SK-N-SH (cell line): ENCODE results near the gene CXCR3. TPM values are rescaled to one million over a fixed set of nuclear protein-coding genes. Genes with fewer than 3 reads are reported as not detected.

Experiments used
- CTCF ChIA-PET: fragments of 300-600, 350-600 bp; formaldehyde crosslinking; extraction: SDS; loops from one replicate; lab custom pipeline; 2021; lab: Yijun Ruan, JAX
- POLR2A ChIA-PET: fragments of 350-600 bp; sonication (Branson Sonifier 250); formaldehyde crosslinking; extraction: SDS; loops from one replicate; lab custom pipeline; 2020; ENCODE audit warnings: antibody characterized with exemption, inconsistent platforms; lab: Yijun Ruan, JAX
- DNase-seq: peaks from one replicate; pipeline ENCODE4 v3.0.0; 2012
- H2AFZ ChIP-seq: fragments of 200-600 bp; sonication (generic); 2 replicates; pipeline ENCODE4 v1.8.1; 2016; ENCODE audit warnings: antibody characterized with exemption, mild to moderate bottlenecking, low read depth
- H3F3A ChIP-seq: fragments of 200-600 bp; sonication (generic); replicated peaks from 2 replicates; pipeline ENCODE3; 2016; ENCODE audit warnings: antibody characterized with exemption, mild to moderate bottlenecking; ENCODE audit not compliant: insufficient read depth
- H3K27ac ChIP-seq, 2 experiments: fragments of 200-500 bp in 1 of 2; fragments of 200-600 bp in 1 of 2; sonication (Bioruptor generic) in 1 of 2; sonication (generic), shearing (Covaris generic) in 1 of 2; 2 replicates each; pipeline versions ENCODE4 v1.5.1 to v1.6.1; 2014 to 2016; ENCODE audit warnings: low read depth in 2 of 2, inconsistent platforms in 1 of 2, low read length in 1 of 2, mild to moderate bottlenecking in 1 of 2, mixed read lengths in 1 of 2
- H3K27me3 ChIP-seq: fragments of 200-600 bp; sonication (generic), shearing (Covaris generic); 2 replicates; pipeline ENCODE4 v1.6.1; 2016; ENCODE audit warnings: mixed run types; ENCODE audit not compliant: insufficient read depth
- H3K36me3 ChIP-seq, 2 experiments: fragments of 200-500 bp in 1 of 2; fragments of 200-600 bp in 1 of 2; sonication (Bioruptor generic) in 1 of 2; sonication (generic) in 1 of 2; replicated peaks in 1 of 2; 2 replicates each; pipeline versions ENCODE3 to v1.5.1; 2014 to 2016; ENCODE audit warnings: low read length in 1 of 2, mild to moderate bottlenecking in 1 of 2; ENCODE audit not compliant: insufficient read depth in 2 of 2, control insufficient read depth in 1 of 2
- H3K4me1 ChIP-seq, 2 experiments: fragments of 200-500 bp in 1 of 2; fragments of 200-600 bp in 1 of 2; sonication (Bioruptor generic) in 1 of 2; sonication (generic), shearing (Covaris generic) in 1 of 2; 2 replicates each; pipeline versions ENCODE4 v1.5.1 to v1.6.1; 2014 to 2016; ENCODE audit warnings: low read depth in 1 of 2, low read length in 1 of 2, mixed run types in 1 of 2; ENCODE audit not compliant: insufficient read depth in 2 of 2, control insufficient read depth in 1 of 2
- H3K4me2 ChIP-seq: fragments of 200-600 bp; sonication (generic), shearing (Covaris generic); 2 replicates; pipeline ENCODE4 v1.6.1; 2017; ENCODE audit warnings: mixed run types
- H3K4me3 ChIP-seq, 2 experiments: fragments of 200-500 bp in 1 of 2; fragments of 200-600 bp in 1 of 2; sonication (Bioruptor generic) in 1 of 2; sonication (generic), shearing (Covaris generic) in 1 of 2; 2 replicates each; pipeline versions ENCODE4 v1.5.1 to v1.8.1; 2014 to 2016; ENCODE audit warnings: low read depth in 2 of 2, inconsistent platforms in 1 of 2, low read length in 1 of 2, mild to moderate bottlenecking in 1 of 2, mixed read lengths in 1 of 2, moderate library complexity in 1 of 2
- H3K79me2 ChIP-seq: fragments of 200-600 bp; sonication (generic); 2 replicates; pipeline ENCODE4 v1.8.1; 2017; ENCODE audit warnings: mild to moderate bottlenecking; ENCODE audit not compliant: insufficient read depth
- H3K9ac ChIP-seq: fragments of 200-600 bp; sonication (generic); 2 replicates; pipeline ENCODE4 v1.6.1; 2017; ENCODE audit warnings: mixed run types
- H3K9me2 ChIP-seq: fragments of 200-600 bp; sonication (generic); 2 replicates; pipeline ENCODE4 v1.6.1; 2017; ENCODE audit warnings: mixed run types
- H3K9me3 ChIP-seq: fragments of 200-600 bp; sonication (generic); 2 replicates; pipeline ENCODE4 v1.6.1; 2017; ENCODE audit warnings: mixed run types, mild to moderate bottlenecking, moderate library complexity
- H4K20me1 ChIP-seq: fragments of 200-600 bp; sonication (generic); 2 replicates; pipeline ENCODE4 v1.6.1; 2017; ENCODE audit warnings: mild to moderate bottlenecking, mixed run types; ENCODE audit not compliant: insufficient read depth
- CHD2 ChIP-seq: fragments of 150-350 bp; IDR thresholded peaks from 2 replicates; pipeline ENCODE4 v1.6.1; 2018; ENCODE audit warnings: low read length; ENCODE audit not compliant: partially characterized antibody
- EP300 ChIP-seq, 2 experiments: IDR thresholded peaks; 2 replicates each; pipeline versions ENCODE4 v1.4.0 to v1.6.1; 2012; ENCODE audit warnings: borderline replicate concordance in 1 of 2, low read depth in 1 of 2, low read length in 1 of 2
- FOSL2 ChIP-seq: IDR thresholded peaks from 2 replicates; pipeline ENCODE4 v1.4.0; 2012; ENCODE audit warnings: low read depth, mild to moderate bottlenecking, moderate library complexity, borderline replicate concordance
- FOXJ3 ChIP-seq: sonication (generic); formaldehyde crosslinking; IDR thresholded peaks from 2 replicates; pipeline ENCODE4 v1.5.1; 2020; ENCODE audit warnings: mild to moderate bottlenecking, missing genetic modification reagents
- GABPA ChIP-seq: IDR thresholded peaks from 2 replicates; pipeline ENCODE4 v1.4.0; 2012; ENCODE audit warnings: low read depth, mild to moderate bottlenecking
- GATA2 ChIP-seq: sonication (generic); formaldehyde crosslinking; IDR thresholded peaks from 2 replicates; pipeline ENCODE4 v1.5.0; 2020; ENCODE audit warnings: mild to moderate bottlenecking, missing genetic modification reagents
- JUND ChIP-seq: IDR thresholded peaks from 2 replicates; pipeline ENCODE4 v1.4.0; 2012
- MAX ChIP-seq: IDR thresholded peaks from 2 replicates; pipeline ENCODE4 v1.4.0; 2012; ENCODE audit warnings: low read depth
- MEF2A ChIP-seq: IDR thresholded peaks from 2 replicates; pipeline ENCODE4 v1.4.0; 2012; ENCODE audit warnings: low read depth, borderline replicate concordance
- MXI1 ChIP-seq: IDR thresholded peaks from 2 replicates; pipeline ENCODE4 v1.6.1; 2012; ENCODE audit warnings: mild to moderate bottlenecking, low read depth, low read length, improper control_type of control experiment
- NRF1 ChIP-seq: IDR thresholded peaks from 2 replicates; pipeline ENCODE4 v1.6.1; 2012; ENCODE audit warnings: low read depth, mild to moderate bottlenecking, low read length
- RAD21 ChIP-seq: IDR thresholded peaks from 2 replicates; pipeline ENCODE4 v1.6.1; 2012; ENCODE audit warnings: mild to moderate bottlenecking, low read length
- RCOR1 ChIP-seq: fragments of 150-350 bp; IDR thresholded peaks from 2 replicates; pipeline ENCODE4 v1.6.1; 2017; ENCODE audit warnings: antibody characterized with exemption, low read length
- RFX5 ChIP-seq: IDR thresholded peaks from 2 replicates; pipeline ENCODE4 v1.6.1; 2012; ENCODE audit warnings: mild to moderate bottlenecking, improper control_type of control experiment, low read length
- USF2 ChIP-seq: fragments of 150-350 bp; IDR thresholded peaks from 2 replicates; pipeline ENCODE4 v1.6.1; 2017; ENCODE audit warnings: antibody characterized with exemption, low read length, low read depth, borderline replicate concordance
- YY1 ChIP-seq: IDR thresholded peaks from 2 replicates; pipeline ENCODE4 v1.4.0; 2012; ENCODE audit warnings: low read depth, mild to moderate bottlenecking
- WGBS: methylation state at CpG from one replicate; pipeline ENCODE4 v1.1.6; 2017; ENCODE audit warnings: low lambda C conversion rate; 5-methylcytosine and 5-hydroxymethylcytosine counted together
- polyA plus RNA-seq, 3 experiments: library from polyadenylated mRNA; depleted of rRNA; stranded (reverse); fragments of >200 nt; gene quantifications; 2 replicates each; pipeline ENCODE4 v1.2.3, GENCODE V29; 2012
- TF ChIP-seq, protein P1 (sequence below): IDR thresholded peaks from 2 replicates; pipeline ENCODE4 v1.4.0; 2012; ENCODE audit warnings: low read depth, borderline replicate concordance

CXCR3 gene
- polyA plus RNA-seq, 1 of the 3 experiments (the other 2 are of a cell fraction): not detected

DNA sequence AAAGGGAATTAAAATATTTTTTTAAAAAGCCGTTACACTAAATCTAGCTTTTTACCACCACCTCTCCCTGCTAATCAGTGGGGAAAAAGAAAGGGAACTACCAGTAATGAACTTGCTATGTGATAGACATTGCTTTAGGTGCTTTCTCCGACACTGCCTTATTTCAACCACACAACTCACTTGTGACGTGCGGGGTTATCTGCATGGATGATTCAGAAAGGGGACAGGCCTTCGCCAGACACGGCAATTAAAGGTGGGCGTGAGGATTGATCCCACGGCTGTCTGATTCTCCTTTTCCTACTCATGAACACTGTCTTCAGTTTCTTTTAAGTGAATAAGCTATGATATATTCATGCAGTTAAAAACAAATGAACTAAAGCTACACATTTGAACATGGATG, 882 bp upstream of the CXCR3 start:
- H3K4me2 ChIP-seq: no peak overlapping the region
- no peaks in the 10 kb centered on the region for H4K20me1 ChIP-seq
- no peaks in the 10 kb centered on the region for H3K4me1 ChIP-seq
- H3K9me2 ChIP-seq: no peaks in the 10 kb centered on the region
- H3K79me2 ChIP-seq: no peaks in the 10 kb centered on the region
- ChIA-PET CTCF (interaction anchor here (0.6 kb wide), 1 partner anchor 1162 kb away, joined by 3 read pairs; no protein-coding TSS in a partner anchor), POLR2A (no interaction called here)
- H3K27ac ChIP-seq: no peak overlapping the region
- H3K9me3 ChIP-seq: no peaks in the 10 kb centered on the region
- no peak for TF ChIP-seq NRF1
- TF ChIP-seq RAD21: no peak
- TF ChIP-seq MAX: no peak
- TF ChIP-seq GABPA: no peak
- TF ChIP-seq JUND: no peak
- no peak for TF ChIP-seq FOSL2
- TF ChIP-seq GATA2 (CRISPR knock-in tag): no peak
- TF ChIP-seq MEF2A: no peak
- TF ChIP-seq, protein P1, sequence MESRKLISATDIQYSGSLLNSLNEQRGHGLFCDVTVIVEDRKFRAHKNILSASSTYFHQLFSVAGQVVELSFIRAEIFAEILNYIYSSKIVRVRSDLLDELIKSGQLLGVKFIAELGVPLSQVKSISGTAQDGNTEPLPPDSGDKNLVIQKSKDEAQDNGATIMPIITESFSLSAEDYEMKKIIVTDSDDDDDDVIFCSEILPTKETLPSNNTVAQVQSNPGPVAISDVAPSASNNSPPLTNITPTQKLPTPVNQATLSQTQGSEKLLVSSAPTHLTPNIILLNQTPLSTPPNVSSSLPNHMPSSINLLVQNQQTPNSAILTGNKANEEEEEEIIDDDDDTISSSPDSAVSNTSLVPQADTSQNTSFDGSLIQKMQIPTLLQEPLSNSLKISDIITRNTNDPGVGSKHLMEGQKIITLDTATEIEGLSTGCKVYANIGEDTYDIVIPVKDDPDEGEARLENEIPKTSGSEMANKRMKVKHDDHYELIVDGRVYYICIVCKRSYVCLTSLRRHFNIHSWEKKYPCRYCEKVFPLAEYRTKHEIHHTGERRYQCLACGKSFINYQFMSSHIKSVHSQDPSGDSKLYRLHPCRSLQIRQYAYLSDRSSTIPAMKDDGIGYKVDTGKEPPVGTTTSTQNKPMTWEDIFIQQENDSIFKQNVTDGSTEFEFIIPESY: no peak
- H3F3A ChIP-seq: no peaks in the 10 kb centered on the region
- no peak overlapping the region for H3K9ac ChIP-seq
- 45% methylated on average over 8 of the region's 8 CpGs for WGBS
- DNase-seq: no peak
- no peaks in the 10 kb centered on the region for H3K36me3 ChIP-seq
- no peaks in the 10 kb centered on the region; the same call in 1 of the 2 replicates for H3K27me3 ChIP-seq
- no peak overlapping the region for H2AFZ ChIP-seq
- H3K4me3 ChIP-seq: no peak overlapping the region

- no peaks in the 10 kb centered on the region for H3K9me2 ChIP-seq
- no peak overlapping the region for H3K9ac ChIP-seq
- H3K27ac ChIP-seq: no peak overlapping the region
- no peak for TF ChIP-seq CHD2
- TF ChIP-seq MXI1: no peak
- no peak for TF ChIP-seq USF2
- TF ChIP-seq EP300 (IDR thresholded peaks at IDR 0.05; ENCODE audit: borderline replicate concordance in 1 of 2, low read depth in 1 of 2, low read length in 1 of 2): no peak
- TF ChIP-seq RAD21: no peak
- no peak for TF ChIP-seq FOXJ3 (CRISPR knock-in tag)
- no peak for TF ChIP-seq RFX5
- no peak for TF ChIP-seq YY1
- no peak for TF ChIP-seq RCOR1
- no peaks in the 10 kb centered on the region; the same call in 1 of the 2 replicates for H3K27me3 ChIP-seq
- H2AFZ ChIP-seq: no peak overlapping the region
- CTCF ChIA-PET: interaction anchor here (0.6 kb wide), 1 partner anchor 1162 kb away, joined by 3 read pairs; no protein-coding TSS in a partner anchor
- no peak overlapping the region for H3K4me3 ChIP-seq
- no peak for DNase-seq
- no peaks in the 10 kb centered on the region for H3K36me3 ChIP-seq
- no peaks in the 10 kb centered on the region for H3K79me2 ChIP-seq
- no peaks in the 10 kb centered on the region for H3K9me3 ChIP-seq
- no peaks in the 10 kb centered on the region for H4K20me1 ChIP-seq
- H3F3A ChIP-seq: no peaks in the 10 kb centered on the region
- no peak overlapping the region for H3K4me2 ChIP-seq
- 64% methylated on average over 3 of the region's 3 CpGs for WGBS
- POLR2A ChIA-PET: no interaction called here
- H3K4me1 ChIP-seq: no peaks in the 10 kb centered on the region
These were observed 476 bp upstream of the CXCR3 start for GRCh38 chrX:71618787-71619186.
